ENCODE data around the gene KRT9.
A peak's percentile ranks its signal among the peaks of the same experiment; 100 is the strongest.
"Not testable (repeated sequence)": the region's sequence is repeated elsewhere in the genome, so short reads cannot be mapped to it uniquely, and the experiment has no call there.

Gene KRT9

GRCh38 chr17:41576740-41577139 is 4.9 kb upstream of the KRT9 start:
- DNase-seq = not testable (repeated sequence)

- no peak for DNase-seq
Observed at GRCh38 chr17:41575336-41575735, 3.5 kb upstream of the KRT9 start.

DNA sequence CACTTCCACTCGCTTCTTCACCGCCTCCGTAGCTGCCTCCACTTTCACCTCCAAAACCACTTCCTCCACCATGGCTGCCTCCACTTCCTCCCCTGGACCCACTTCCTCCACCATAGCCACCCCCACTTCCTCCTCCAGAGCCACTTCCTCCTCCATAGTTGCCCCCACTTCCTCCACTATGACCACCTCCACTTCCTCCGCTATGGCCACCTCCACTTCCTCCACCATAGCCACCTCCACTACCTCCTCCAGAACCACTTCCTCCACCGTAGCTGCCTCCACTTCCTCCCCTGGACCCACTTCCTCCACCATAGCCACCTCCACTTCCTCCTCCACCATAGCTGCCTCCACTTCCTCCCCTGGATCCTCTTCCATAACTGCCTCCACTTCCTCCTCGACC is 4.5 kb downstream of the KRT9 start:
- no peak for DNase-seq

DNA sequence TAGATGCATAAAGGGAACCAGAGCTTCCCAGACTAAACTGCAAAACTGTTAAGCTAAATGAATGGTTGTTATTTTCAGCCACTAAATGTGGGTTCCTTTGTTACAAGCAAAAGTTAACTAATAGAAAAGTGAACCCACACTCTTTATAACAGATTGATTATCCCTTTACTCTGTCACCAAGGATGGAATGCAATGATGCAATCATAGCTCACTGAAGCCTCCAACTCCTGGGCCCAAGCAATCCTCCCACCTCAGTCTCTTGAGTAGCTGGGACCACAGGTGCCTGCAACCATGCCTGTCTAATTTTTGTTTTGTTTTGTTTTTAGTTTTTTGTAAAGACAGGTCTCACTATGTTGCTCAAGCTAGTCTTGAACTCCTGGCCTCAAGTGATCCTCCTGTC is 6.5 kb downstream of the KRT9 start:
- no peak for DNase-seq

GRCh38 chr17:41563607-41564170 is 8.2 kb downstream of the KRT9 start:
- DNase-seq = no peak

DNA sequence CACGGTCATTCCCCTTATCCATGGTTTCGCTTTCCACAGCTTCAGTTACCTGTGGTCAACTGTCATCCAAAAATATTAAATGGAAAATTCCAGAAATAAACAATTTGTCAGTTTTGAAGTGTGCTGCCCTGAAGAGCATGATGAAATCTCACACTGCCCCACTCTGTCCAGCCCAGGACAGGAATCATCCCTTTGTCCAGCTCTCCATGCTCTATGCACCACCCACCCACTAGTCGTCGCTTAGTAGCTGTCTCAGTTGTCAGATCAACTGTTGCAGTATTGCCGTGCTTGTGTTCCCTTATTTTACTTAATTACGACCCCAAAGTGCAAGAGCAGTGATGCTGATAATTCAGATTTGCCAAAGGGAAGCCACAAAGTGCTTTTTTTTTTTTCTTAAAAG is 10.3 kb downstream of the KRT9 start:
- no peak for DNase-seq

GRCh38 chr17:41559548-41559947 is 12.3 kb downstream of the KRT9 start:
- DNase-seq = no peak

GRCh38 chr17:41556931-41557330 is 14.9 kb downstream of the KRT9 start:
- no peak for DNase-seq

DNA sequence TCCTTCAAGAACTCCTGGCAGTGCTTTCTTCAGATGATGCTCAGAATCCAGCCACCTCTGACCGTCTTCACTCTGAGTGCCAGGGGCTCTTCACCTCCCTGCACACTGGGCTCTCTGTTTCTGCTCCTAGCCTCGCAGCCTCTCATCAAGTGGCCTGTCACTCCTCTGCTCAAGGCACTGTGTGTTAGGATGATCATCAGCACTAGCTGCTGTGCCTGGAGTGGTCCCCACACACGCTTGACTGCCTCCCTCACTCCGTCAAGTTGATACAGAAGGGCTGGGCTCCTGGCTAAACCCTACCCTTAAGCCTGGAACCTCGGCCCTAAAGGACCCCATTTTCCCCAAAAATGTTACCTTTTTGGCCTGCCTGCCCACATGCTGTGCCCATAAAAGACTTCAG is 15.6 kb downstream of the KRT9 start:
- DNase-seq = no peak

DNA sequence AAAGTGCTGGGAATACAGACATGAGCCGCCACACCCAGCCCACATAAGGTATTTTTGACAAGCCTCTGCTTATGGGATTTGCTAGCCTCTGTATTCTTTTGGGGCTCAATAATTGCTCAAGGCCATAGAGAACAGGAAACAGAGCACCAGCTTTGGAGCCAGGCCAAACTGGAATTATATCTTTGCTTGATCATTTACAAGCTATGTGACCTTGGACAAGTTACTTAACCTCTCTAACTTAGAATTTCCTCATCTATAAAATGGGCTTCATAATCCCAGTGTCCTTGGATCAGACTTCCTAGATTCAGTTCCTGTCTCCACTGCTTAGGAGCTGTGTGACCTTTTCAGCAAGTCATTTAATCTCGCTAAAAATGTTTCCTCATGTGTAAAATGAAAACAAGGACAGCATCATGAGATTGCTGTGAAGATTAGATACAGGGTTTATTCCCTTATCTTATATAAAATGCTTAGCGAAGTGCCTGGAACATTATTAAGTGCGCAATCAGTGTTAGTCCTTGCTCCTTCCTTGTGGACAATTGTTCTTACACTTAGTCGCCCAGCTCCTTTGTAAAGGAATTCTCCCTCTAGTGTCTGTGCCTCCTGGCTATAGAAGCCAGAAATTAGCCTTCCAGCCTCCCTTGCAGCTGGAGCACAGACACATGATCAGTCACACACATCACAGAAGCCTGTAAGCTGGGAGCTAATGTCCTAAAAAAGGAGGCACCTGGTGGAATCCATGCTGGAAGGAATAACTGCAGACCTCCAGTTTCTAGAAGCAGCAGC is 16.6 kb downstream of the KRT9 start:
- no peak for DNase-seq

DNA sequence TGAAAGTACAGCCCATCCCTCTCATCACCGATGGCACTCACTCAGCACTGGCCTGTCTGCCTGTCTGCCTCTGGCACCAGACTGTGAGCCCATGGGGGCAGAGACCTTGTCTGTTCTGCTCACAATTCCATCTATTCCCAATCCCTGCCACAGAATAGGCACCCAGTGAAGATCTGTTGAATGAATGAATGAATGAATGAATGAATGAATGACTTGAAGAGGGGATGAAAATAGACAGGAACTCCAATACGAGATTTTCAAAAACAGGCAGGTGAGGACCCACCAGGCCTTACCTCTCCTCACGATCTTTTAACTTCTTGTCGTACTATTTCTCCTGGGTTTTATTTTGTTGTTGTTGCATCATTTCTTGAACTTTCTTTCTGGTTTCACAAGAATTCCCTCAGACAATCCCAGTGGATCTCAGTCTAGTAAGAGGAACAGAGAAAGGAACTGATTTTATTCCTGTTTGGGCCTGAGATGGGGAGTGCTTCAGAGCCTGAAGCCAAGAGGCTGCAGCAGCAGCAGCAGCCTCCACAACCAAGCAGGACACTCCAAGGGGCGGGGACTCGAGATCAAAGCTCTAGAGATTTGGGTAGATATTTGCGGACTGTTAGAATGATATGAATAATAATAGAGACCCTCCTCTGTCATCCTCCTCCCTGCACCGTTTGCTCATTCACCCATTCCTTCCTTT is 17.7 kb downstream of the KRT9 start:
- DNase-seq = no peak

DNA sequence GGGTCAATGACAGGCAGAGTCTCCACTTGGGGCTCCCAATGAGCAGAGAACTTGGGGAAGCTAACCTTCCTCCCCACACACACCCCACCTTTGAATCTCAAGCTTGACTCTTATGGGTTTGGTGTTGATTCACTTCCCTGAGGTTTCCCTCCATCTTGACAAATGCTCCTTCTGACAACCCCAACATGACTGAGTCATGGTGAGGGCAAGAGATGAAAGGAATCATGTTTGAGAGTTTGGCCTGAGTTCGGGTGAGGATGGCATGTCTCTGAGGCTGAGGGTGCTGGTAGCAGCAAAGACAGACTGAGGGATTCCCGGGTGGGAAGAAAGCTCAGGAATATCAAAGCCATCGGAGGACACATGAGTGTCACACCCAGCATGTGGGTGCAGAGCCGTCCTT is 18.7 kb downstream of the KRT9 start:
- DNase-seq = no peak

DNA sequence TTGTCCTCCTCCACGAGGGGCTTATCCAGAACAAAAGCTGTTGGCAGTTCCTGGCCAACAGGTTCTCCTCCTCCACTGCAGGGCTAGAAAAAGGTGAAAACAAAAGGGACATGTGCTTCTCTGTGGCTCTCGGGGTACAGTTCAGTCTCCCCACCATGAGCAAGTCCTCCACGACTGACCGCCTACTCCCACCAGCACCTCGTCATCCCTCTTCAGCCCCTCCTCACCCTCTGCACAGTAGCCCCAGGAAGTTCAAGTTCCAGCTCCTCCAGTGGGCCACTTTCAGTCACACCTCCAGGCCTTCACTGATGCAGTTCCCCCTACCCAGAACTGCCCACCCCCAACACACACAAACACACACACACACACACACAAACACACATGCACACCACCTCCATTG is 19.4 kb downstream of the KRT9 start:
- DNase-seq = no peak

DNA sequence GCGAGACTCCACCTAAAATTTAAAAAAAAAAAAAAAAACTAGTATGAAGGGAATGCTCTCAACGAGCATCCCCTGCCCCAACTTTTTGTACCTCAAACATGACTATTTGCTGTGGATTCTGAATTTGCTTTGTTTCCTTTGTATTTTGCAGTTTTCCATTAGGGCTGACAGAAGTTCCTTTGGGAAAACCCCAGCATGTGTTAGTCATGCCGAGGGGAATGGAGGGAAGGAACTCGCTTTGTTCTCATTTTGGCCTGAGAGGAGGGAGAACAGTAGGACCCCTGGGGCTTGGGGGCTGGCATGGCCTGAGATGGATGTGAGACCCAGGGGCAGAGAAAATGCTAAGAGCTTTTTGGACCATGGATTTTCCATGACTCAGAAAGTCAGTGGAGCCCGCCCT is 20.5 kb downstream of the KRT9 start:
- no peak for DNase-seq

GRCh38 chr17:41549596-41550039 is 22.2 kb downstream of the KRT9 start:
- DNase-seq = no peak

DNA sequence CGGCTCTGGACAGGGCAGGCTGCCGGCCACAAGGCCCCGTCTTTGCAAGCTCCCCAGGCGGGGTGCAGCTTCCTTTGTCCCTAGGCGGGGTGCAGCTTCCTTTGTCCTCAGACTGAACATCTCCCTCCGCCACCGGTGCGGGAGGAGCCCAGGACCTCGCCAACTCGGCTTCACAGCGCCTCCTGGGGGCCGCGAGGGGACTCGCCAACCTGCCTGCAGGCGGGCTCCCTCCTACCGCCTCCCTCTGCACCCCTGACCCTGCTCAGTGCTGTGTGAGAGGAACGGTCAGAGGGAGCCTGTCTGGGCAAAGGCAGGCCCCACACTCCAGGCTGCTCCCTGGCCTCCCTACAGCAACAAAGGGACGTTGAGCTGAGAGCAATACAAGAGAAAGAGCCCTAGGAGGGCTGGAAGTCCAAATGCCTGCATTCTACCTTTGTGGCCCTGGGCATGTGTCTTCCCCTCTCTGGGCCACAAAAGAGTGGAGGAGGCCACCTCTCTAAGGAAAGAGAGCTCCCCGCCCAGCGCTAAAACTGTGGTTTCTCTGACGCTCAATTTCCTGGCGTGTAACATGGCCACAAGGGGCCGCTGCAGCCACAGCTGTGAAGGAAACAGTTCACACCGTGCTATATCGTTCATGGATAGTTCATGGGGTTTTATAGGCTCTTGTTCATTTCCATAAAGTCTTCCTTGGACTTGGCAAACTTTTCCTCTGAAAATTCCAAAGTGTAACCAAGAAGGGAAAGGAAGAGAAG is 22.8 kb downstream of the KRT9 start:
- DNase-seq = peak; percentile 90

- peak; percentile 89 for DNase-seq
Observed at GRCh38 chr17:41547921-41548843, 23.7 kb downstream of the KRT9 start.

DNA sequence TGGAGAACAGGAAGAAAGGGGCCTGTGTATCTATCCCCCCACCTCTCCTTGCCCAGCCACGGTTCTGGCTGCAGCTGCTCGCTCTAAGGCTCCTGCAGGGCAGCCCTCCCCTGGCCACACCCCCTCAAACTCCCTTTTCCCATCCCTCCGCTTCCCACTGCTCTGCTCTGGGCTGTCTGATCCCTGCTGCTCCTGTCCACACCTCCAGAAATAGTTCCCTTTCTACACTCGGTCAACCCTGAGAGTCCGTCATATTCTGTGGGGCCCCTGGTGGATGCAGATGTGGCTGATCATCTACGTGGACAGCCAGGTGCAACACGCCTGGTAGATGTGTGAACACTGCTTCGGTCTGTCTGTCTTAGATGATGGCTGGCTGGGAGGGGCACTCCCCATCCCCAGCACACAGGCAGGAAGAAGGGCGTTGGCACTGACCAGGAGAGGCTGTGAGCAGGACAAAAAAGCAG is 24.4 kb downstream of the KRT9 start:
- no peak for DNase-seq

- no peak for DNase-seq
Observed at GRCh38 chr17:41546819-41547218, 25.0 kb downstream of the KRT9 start.

DNA sequence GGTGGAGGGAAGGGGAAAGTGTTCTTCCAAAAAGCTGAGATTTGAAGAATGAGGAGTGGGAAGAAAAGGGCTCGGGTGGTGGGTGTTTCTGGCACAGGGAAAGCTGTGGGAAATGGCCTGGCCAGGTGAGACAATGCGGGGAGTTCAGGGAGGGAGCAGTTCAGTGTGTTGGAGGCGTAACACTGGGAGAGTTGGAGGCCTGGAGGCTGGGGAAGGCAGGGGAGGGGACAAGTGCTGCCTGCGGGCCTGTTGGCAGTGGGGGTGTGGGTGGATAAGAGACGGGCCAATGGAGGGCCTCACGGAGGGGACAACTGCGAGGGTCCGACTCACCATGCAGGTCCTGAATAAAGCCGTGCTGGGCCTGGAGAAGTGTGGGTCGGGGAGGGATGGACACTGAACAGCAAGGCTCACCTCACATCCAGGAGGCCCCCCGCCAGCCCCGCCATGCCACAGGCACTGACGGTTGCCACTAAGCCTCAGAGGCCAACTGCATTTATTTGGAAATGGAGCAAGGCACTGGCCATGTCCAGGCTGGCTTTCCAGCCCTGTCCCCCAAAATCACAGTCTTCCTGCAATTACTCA is 25.9 kb downstream of the KRT9 start:
- DNase-seq = no peak

DNA sequence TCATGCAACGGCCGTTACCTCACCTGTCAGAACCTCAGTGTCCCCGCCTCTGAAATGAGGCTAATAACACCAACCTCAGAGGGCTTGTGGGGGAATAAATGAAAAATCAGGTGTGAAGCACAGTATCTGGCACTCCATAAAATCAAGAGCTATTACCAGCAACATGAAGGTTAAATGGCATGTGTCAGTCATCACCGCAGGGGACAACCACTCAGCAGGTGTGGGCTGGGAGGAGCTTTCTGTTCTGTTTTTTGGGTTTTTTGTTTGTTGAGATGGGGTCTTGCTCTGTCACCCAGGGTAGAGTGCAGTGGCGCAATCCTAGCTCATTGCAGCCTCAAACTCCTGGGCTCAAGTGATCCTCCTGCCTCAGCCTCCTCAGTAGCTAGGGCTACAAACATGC is 26.9 kb downstream of the KRT9 start:
- DNase-seq = no peak

DNA sequence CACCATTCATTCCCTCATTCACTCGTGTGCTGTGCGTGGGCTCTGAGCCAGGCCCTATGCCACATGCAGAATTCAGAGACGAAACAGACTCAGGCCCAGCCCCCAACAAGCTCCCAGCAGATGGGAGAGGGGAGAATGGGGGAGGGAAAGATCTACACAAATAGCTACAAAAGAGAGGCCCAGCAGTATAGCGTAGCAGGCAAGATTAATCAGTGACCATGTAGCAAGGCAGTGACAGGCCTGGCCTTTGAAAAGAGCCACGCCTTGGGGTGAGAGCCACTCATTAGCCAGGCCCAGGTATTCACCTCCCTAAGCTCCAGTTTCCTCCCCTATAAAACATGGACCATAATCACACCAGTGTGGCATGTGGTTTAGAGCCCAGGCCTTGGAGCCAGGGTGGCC is 27.4 kb downstream of the KRT9 start:
- DNase-seq = no peak
